ENCODE data around the gene SLFN5.

- TF ChIP-seq, protein P1, sequence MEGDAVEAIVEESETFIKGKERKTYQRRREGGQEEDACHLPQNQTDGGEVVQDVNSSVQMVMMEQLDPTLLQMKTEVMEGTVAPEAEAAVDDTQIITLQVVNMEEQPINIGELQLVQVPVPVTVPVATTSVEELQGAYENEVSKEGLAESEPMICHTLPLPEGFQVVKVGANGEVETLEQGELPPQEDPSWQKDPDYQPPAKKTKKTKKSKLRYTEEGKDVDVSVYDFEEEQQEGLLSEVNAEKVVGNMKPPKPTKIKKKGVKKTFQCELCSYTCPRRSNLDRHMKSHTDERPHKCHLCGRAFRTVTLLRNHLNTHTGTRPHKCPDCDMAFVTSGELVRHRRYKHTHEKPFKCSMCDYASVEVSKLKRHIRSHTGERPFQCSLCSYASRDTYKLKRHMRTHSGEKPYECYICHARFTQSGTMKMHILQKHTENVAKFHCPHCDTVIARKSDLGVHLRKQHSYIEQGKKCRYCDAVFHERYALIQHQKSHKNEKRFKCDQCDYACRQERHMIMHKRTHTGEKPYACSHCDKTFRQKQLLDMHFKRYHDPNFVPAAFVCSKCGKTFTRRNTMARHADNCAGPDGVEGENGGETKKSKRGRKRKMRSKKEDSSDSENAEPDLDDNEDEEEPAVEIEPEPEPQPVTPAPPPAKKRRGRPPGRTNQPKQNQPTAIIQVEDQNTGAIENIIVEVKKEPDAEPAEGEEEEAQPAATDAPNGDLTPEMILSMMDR (IDR thresholded peaks at IDR 0.05) = no peak
- TF ChIP-seq POLR2AphosphoS5 (IDR thresholded peaks at IDR 0.05) = no peak
Measured at GRCh38 chr17:35227546-35227945, 15.3 kb upstream of the SLFN5 start.

Data from stomach (tissue), 4 donors.